ENCODE results near the gene CTAG1B. TPM values are rescaled to one million over a fixed set of nuclear protein-coding genes. Genes with fewer than 3 reads are reported as not detected.
"Not testable (repeated sequence)": the region's sequence is repeated elsewhere in the genome, so short reads cannot be mapped to it uniquely, and the experiment has no call there.

CTAG1B gene
- not detected for total RNA-seq
- long read RNA-seq: 0 reads

GRCh38 chrX:154619182-154619581 lies at the start of gene CTAG1B:
Gene CTAG1B (minus strand): TSS chrX:154619282. CDS start chrX:154619218, 64 bp downstream.
- intact Hi-C loops (cut with DNase I); ATAC-seq; H3K27me3 ChIP-seq (ENCODE audit: low read depth); H3K4me3 ChIP-seq; H3K9me3 ChIP-seq; DNase-seq; H3K4me1 ChIP-seq; H3K27ac ChIP-seq; H3K36me3 ChIP-seq: not testable (repeated sequence)

- Histone ChIP-seq H3K36me3 (no peaks in the 10 kb centered on the region), H3K27me3 (ENCODE audit: low read depth) (no peaks in the 10 kb centered on the region), H3K9me3 (no peaks in the 10 kb centered on the region), H3K27ac (no peak overlapping the region), H3K4me1 (no peaks in the 10 kb centered on the region), H3K4me3 (no peak overlapping the region)
- DNase-seq (no peak), ATAC-seq (no peak)
- intact Hi-C loops (cut with DNase I): no loop called here
- no peak for TF ChIP-seq CTCF (IDR thresholded peaks at IDR 0.05)
Observed at GRCh38 chrX:154661899-154662298, 42.8 kb upstream of the CTAG1B start.

- H3K36me3 ChIP-seq: no peaks in the 10 kb centered on the region
Observed at GRCh38 chrX:154661170-154661569, 42.1 kb upstream of the CTAG1B start.

GRCh38 chrX:154660541-154660940 lies 41.5 kb upstream of the CTAG1B start:
- Histone ChIP-seq H3K36me3 (no peaks in the 10 kb centered on the region), H3K27me3 (ENCODE audit: low read depth) (no peaks in the 10 kb centered on the region), H3K9me3 (no peaks in the 10 kb centered on the region), H3K27ac (no peak overlapping the region), H3K4me1 (no peaks in the 10 kb centered on the region), H3K4me3 (no peak overlapping the region)
- no peak for DNase-seq
- ATAC-seq: no peak
- TF ChIP-seq CTCF (IDR thresholded peaks at IDR 0.05): no peak
- intact Hi-C loops (cut with DNase I): no loop called here

More at GRCh38 chrX:154661170-154661569, 42.1 kb upstream of the CTAG1B start:
- no peak for ATAC-seq
- Histone ChIP-seq H3K4me1 (no peaks in the 10 kb centered on the region), H3K27me3 (ENCODE audit: low read depth) (no peaks in the 10 kb centered on the region), H3K4me3 (no peak overlapping the region), H3K27ac (no peak overlapping the region), H3K9me3 (no peaks in the 10 kb centered on the region)
- DNase-seq: no peak
- no peak for TF ChIP-seq CTCF (IDR thresholded peaks at IDR 0.05)
- intact Hi-C loops (cut with DNase I): no loop called here

- no peak for DNase-seq
- TF ChIP-seq CTCF (IDR thresholded peaks at IDR 0.05): no peak
- H3K27ac ChIP-seq: no peak overlapping the region
- no peaks in the 10 kb centered on the region for H3K36me3 ChIP-seq
- H3K9me3 ChIP-seq: no peaks in the 10 kb centered on the region
- no peak for ATAC-seq
- intact Hi-C loops (cut with DNase I): no loop called here
- no peaks in the 10 kb centered on the region for H3K27me3 ChIP-seq (ENCODE audit: low read depth)
- no peaks in the 10 kb centered on the region for H3K4me1 ChIP-seq
- H3K4me3 ChIP-seq: no peak overlapping the region
Observed at GRCh38 chrX:154658957-154659356, 39.9 kb upstream of the CTAG1B start.

GRCh38 chrX:154658187-154658586 lies 39.1 kb upstream of the CTAG1B start:
- no peak for TF ChIP-seq CTCF (IDR thresholded peaks at IDR 0.05)

More at GRCh38 chrX:154658187-154658586, 39.1 kb upstream of the CTAG1B start:
- ATAC-seq (no peak), DNase-seq (no peak)
- Histone ChIP-seq H3K4me1 (no peaks in the 10 kb centered on the region), H3K9me3 (no peaks in the 10 kb centered on the region), H3K36me3 (no peaks in the 10 kb centered on the region), H3K27me3 (ENCODE audit: low read depth) (no peaks in the 10 kb centered on the region), H3K27ac (no peak overlapping the region), H3K4me3 (no peak overlapping the region)
- intact Hi-C loops (cut with DNase I): no loop called here
